ENCODE results near the gene FRA10AC1. TPM values are rescaled to one million over a fixed set of nuclear protein-coding genes. Genes with fewer than 3 reads are reported as not detected.
"Not testable (repeated sequence)": the region's sequence is repeated elsewhere in the genome, so short reads cannot be mapped to it uniquely, and the experiment has no call there.

FRA10AC1 gene
- total RNA-seq, 2 donors from 2014 or later = 18.5 to 27.0 TPM

GRCh38 chr10:93711891-93712290, 9.5 kb upstream of the FRA10AC1 start:
- no peak for ATAC-seq
- H3K36me3 Mint-ChIP-seq = no peaks in the 10 kb centered on the region
- no peak overlapping the region for H3K27ac Mint-ChIP-seq
- H3K9me3 Mint-ChIP-seq = no peaks in the 10 kb centered on the region
- DNase-seq (ENCODE audit: low spot score in 2 of 2) = no peak

GRCh38 chr10:93710333-93710909, 8.0 kb upstream of the FRA10AC1 start:
- no peak for ATAC-seq
- Mint-ChIP-seq H3K36me3 (no peaks in the 10 kb centered on the region), H3K27ac (no peak overlapping the region), H3K9me3 (no peaks in the 10 kb centered on the region)
- DNase-seq (ENCODE audit: low spot score in 2 of 2) = no peak

- ATAC-seq = peak; percentile 65 to 78
- peak overlapping the region in 1 of 2 donors; percentile 59 for H3K27ac Mint-ChIP-seq
Observed at GRCh38 chr10:93707623-93708022, 5.2 kb upstream of the FRA10AC1 start.

GRCh38 chr10:93704451-93704850, 2.1 kb upstream of the FRA10AC1 start:
- Mint-ChIP-seq H3K9me3 (no peaks in the 10 kb centered on the region), H3K36me3 (no peaks in the 10 kb centered on the region), H3K27ac (no peak overlapping the region)
- ATAC-seq (no peak), DNase-seq (ENCODE audit: low spot score in 2 of 2) (no peak)

More at GRCh38 chr10:93707623-93708022, 5.2 kb upstream of the FRA10AC1 start:
- Mint-ChIP-seq H3K36me3 (no peaks in the 10 kb centered on the region), H3K9me3 (no peaks in the 10 kb centered on the region)
- DNase-seq (ENCODE audit: low spot score in 2 of 2) = no peak

GRCh38 chr10:93703841-93704240, 1.4 kb upstream of the FRA10AC1 start:
- Mint-ChIP-seq H3K9me3 (no peaks in the 10 kb centered on the region), H3K36me3 (no peaks in the 10 kb centered on the region)
- DNase-seq (ENCODE audit: low spot score in 2 of 2) = no peak

GRCh38 chr10:93703066-93703465, 674 bp upstream of the FRA10AC1 start:
- DNase-seq (ENCODE audit: low spot score in 2 of 2) (no peak), ATAC-seq (peak in 1 of 2 donors; percentile 5)
- H3K36me3 Mint-ChIP-seq = no peaks in the 10 kb centered on the region
- no peak overlapping the region for H3K27ac Mint-ChIP-seq
- H3K9me3 Mint-ChIP-seq = no peaks in the 10 kb centered on the region

More at GRCh38 chr10:93703841-93704240, 1.4 kb upstream of the FRA10AC1 start:
- no peak overlapping the region for H3K27ac Mint-ChIP-seq
- no peak for ATAC-seq

- ATAC-seq (peak; percentile 29 to 53), DNase-seq (ENCODE audit: low spot score in 2 of 2) (peak in 1 of 2 donors; percentile 14)
- Mint-ChIP-seq H3K36me3 (peaks cover 6 to 7% of the 10 kb centered on the region in 2 donors), H3K27ac (no peak overlapping the region), H3K9me3 (no peaks in the 10 kb centered on the region)
Observed at GRCh38 chr10:93701866-93702209, 554 bp downstream of the FRA10AC1 start.

- Mint-ChIP-seq H3K9me3 (no peaks in the 10 kb centered on the region), H3K36me3 (peaks cover 6 to 18% of the 10 kb centered on the region in 2 donors), H3K27ac (no peak overlapping the region)
- DNase-seq (ENCODE audit: low spot score in 2 of 2) (no peak), ATAC-seq (no peak)
Observed at GRCh38 chr10:93697207-93697606, 5.2 kb downstream of the FRA10AC1 start.

GRCh38 chr10:93696582-93696981, 5.8 kb downstream of the FRA10AC1 start:
- DNase-seq (ENCODE audit: low spot score in 2 of 2); ATAC-seq; H3K9me3 Mint-ChIP-seq: not testable (repeated sequence)
- peaks cover 6 to 18% of the 10 kb centered on the region in 2 donors for H3K36me3 Mint-ChIP-seq
- peak overlapping the region in 1 of 2 donors; percentile 14 for H3K27ac Mint-ChIP-seq

- no peak for DNase-seq (ENCODE audit: low spot score in 2 of 2)
- ATAC-seq = no peak
- peaks cover 6 to 18% of the 10 kb centered on the region in 2 donors for H3K36me3 Mint-ChIP-seq
- no peak overlapping the region for H3K27ac Mint-ChIP-seq
- H3K9me3 Mint-ChIP-seq = no peaks in the 10 kb centered on the region
Observed at GRCh38 chr10:93695740-93696139, 6.7 kb downstream of the FRA10AC1 start.

- Mint-ChIP-seq H3K27ac (no peak overlapping the region), H3K9me3 (no peaks in the 10 kb centered on the region), H3K36me3 (no peaks in the 10 kb centered on the region)
- ATAC-seq (no peak), DNase-seq (ENCODE audit: low spot score in 2 of 2) (no peak)
Observed at GRCh38 chr10:93687737-93688136, 14.7 kb downstream of the FRA10AC1 start.

GRCh38 chr10:93680412-93681047, 21.9 kb downstream of the FRA10AC1 start:
- ATAC-seq (no peak), DNase-seq (ENCODE audit: low spot score in 2 of 2) (no peak)
- Mint-ChIP-seq H3K9me3 (no peaks in the 10 kb centered on the region), H3K27ac (no peak overlapping the region), H3K36me3 (peaks cover 0 to 10% of the 10 kb centered on the region in 2 donors)

- H3K36me3 Mint-ChIP-seq = peaks cover 0 to 14% of the 10 kb centered on the region in 2 donors
- ATAC-seq = no peak
- no peaks in the 10 kb centered on the region for H3K9me3 Mint-ChIP-seq
- DNase-seq (ENCODE audit: low spot score in 2 of 2) = no peak
- no peak overlapping the region for H3K27ac Mint-ChIP-seq
Observed at GRCh38 chr10:93678805-93679587, 23.4 kb downstream of the FRA10AC1 start.

GRCh38 chr10:93678386-93678785, 24.0 kb downstream of the FRA10AC1 start:
- DNase-seq (ENCODE audit: low spot score in 2 of 2) = no peak
- peak overlapping the region in 1 of 2 donors; percentile 27 for H3K27ac Mint-ChIP-seq
- H3K9me3 Mint-ChIP-seq = no peaks in the 10 kb centered on the region
- no peak for ATAC-seq
- H3K36me3 Mint-ChIP-seq = peaks cover 0 to 14% of the 10 kb centered on the region in 2 donors

- peaks cover 0 to 17% of the 10 kb centered on the region in 2 donors for H3K36me3 Mint-ChIP-seq
- DNase-seq (ENCODE audit: low spot score in 2 of 2) (no peak), ATAC-seq (no peak)
- no peaks in the 10 kb centered on the region for H3K9me3 Mint-ChIP-seq
- H3K27ac Mint-ChIP-seq = no peak overlapping the region
Observed at GRCh38 chr10:93673791-93674190, 28.6 kb downstream of the FRA10AC1 start.

GRCh38 chr10:93672890-93673289, 29.5 kb downstream of the FRA10AC1 start:
- ATAC-seq (no peak), DNase-seq (ENCODE audit: low spot score in 2 of 2) (no peak)
- Mint-ChIP-seq H3K36me3 (peaks cover 5 to 16% of the 10 kb centered on the region in 2 donors), H3K9me3 (no peaks in the 10 kb centered on the region), H3K27ac (no peak overlapping the region)

GRCh38 chr10:93672022-93672678, 30.2 kb downstream of the FRA10AC1 start:
- H3K36me3 Mint-ChIP-seq = peaks cover 5 to 14% of the 10 kb centered on the region in 2 donors
- ATAC-seq (no peak), DNase-seq (ENCODE audit: low spot score in 2 of 2) (no peak)
- no peak overlapping the region for H3K27ac Mint-ChIP-seq
- H3K9me3 Mint-ChIP-seq = no peaks in the 10 kb centered on the region

Measured in activated naive CD4-positive, alpha-beta T cell treated with anti-CD3 and anti-CD28 coated beads, Interleukin-2, amount 50 U/mL, for 72 hours (primary cell).